GM19043 (cell line): ENCODE results near the gene STK32A.

Experiments used
- ATAC-seq: cut with Tn5 transposase; IDR thresholded peaks from one replicate; pipeline ENCODE4 v1.9.1; 2021; ENCODE audit warnings: low read depth; ENCODE audit not compliant: unreplicated experiment

Gene STK32A

DNA sequence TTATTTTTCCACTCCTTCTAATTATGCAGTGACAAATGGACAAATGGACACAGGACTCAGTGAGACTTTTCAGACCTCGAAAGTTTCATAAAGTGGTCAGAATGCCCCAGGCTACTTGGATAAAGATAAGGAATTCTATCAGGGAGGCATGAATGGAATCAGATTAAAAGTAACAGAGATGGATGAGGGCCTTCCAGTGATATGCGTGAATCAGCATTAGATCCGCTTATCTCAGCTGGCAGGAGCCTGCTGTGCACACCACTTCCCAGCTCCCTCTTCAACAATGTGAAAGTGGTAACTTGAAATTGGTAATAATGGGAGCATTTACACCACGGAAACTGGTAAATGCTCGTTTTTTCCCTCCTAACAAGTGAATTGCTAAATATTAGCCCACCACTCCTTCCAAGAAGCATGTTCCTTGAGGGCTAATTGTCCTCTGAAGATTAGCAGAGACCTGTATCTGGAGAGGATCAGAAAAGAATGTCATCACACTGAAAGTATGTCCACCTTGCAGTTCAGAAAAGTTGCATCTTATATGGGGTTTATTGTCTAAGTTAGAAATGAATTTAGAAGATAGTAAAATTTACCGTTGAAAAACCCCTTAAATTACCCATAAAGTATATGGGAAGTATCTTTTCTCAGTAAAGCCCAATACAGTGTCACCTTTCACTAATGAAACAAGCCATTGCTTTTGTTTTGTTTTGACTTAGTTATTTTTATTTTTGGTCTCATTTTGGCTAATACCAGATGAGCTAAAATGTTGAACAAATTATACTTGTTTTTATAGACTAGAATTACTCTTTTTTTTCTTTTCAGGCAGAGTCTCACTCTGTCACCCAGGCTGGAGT is 149.7 kb downstream of the STK32A start:
- ATAC-seq = no peak

DNA sequence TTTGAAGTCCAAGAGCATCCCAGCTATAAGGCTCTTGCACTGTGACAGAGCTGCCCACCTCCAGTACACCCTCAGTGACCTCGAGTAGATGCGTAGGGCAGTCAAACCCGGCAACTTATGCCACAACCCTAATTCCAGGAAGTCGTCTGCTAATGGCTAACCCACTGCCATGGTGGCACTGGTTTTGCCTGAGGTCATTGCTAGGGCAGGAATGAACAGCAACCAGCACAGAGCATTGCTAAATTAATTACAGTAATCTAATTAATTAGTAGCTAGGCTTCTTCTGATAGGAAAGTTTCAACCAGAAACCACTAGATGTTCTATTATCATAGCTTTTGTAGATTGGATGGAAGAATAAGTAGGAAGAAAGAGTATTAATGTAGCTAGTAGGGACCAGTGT is 152.3 kb downstream of the STK32A start:
- ATAC-seq = no peak

DNA sequence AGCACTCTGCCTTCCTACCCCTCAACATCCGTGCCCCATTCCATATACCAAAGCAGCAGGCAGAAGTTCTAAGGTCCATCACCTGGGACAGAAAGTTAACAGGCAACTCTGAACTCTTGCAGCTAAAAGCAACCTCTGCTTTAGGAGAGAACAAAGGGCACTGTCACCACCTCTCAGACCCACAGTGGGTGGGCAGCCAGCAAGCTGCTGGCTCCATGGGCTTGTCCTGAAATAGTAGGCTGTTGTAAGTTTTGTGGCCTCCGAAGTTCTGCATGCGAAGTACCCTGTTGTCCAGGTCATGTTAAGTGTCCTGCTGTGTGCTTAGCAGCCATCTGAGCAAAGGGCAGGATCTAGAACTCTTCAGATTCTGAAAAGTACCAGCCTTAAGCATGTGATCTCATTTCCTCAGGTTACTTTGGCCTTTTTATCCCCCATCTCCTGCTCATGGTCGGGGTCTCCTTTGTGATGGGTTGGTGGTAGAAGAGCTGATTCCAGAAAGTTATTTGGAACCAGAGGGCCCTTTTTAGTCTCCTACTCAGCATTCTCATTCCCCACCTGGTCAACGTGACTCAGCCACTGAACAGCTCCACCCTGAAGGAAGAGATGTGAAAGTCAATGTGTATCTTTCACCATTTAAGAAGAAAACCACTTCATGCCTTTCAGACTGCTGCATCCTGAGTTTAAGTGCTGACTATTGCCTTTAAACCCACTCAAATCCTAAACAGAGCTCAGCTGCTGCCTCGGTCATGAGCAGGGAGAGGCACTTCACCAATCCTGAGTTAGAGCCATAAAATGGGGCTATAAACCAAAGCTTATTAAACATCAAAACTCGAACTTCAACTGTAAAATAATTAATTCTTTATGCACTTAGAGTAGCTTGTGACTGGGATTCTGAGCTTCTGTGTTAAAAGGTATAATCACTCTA is 153.6 kb downstream of the STK32A start:
- ATAC-seq = no peak

DNA sequence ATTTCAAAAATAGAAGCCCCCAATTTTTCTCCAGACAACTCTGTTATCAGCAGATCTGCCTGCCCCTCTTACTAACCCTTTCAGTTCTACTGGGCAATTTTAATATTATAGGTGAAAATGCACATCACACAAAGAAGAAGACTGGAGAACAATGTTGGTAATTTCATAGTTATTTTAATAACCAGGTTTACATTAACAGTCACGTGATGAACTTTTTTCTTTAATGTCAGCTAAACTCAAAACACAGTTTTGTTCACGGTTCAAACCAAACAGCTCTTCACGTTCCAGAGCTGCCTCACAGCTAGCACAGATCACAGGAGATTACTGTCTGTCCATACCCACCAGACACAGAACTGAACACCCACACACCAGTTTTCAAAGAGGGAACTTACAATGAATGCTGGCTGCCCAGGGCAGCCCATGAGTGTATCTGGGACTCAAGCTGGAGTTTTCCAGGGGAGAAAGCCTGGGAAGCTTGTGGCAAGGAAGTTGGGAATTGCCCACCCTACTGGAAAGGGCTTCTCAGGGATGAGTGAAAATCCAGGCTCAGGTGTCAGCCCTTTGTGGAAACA is 155.9 kb downstream of the STK32A start:
- ATAC-seq = no peak

DNA sequence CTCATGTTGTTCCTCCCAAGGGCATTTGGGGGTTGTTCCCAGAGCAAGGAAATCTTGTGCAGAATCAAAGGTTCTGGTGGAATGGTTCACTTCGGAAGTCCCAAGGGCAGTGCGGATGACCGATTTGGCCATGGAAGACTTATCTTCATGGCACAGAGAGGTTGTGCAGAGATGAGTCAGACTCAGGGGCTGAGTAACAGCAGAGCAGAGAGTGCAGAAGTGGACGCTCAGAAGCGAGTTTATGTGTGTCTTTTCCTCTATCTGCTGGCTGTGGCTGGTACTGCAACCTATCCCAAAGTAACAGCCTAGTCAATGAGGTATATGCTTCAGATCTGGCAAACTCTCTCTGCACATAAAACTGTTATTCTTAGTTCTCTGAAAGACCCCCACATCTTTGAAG is 157.0 kb downstream of the STK32A start:
- peak; percentile 88 for ATAC-seq

DNA sequence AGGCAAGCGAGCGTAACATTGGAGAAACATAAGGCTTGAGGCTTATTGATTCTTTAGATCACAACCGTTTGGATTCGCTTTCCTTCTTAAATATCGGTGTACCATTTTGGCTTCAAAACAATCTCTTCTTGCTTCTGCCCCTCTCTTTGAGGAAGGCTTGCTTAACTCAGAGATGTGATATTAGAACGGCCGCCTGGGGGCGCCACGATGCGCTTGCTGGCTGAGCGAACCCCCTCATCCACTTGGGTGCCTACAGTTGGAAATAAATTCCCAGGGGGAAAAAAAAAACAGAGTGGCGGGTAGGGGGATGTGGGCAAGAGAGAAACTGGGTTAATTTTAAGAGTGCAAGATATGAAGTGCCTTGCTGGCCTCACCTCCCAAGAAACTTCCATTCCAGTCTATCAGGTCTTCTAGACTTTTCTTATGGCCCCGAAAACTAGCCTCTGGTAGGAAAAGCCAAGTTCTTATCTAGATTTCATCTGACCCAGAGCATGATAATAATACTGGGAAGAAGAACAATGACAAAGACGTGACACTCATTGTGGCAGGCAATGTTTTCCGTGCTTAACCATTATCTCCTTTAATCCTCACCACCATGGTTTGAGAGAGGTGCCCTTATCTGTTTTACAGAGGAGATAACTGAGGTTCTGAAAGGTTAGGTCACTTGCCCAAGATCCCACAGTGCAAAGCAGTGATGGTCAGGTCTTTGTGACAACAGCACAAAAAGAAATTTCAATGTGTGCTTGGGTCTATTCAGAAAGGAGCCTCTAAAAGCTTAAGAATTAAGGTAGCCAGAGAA is 159.2 kb downstream of the STK32A start:
- no peak for ATAC-seq

DNA sequence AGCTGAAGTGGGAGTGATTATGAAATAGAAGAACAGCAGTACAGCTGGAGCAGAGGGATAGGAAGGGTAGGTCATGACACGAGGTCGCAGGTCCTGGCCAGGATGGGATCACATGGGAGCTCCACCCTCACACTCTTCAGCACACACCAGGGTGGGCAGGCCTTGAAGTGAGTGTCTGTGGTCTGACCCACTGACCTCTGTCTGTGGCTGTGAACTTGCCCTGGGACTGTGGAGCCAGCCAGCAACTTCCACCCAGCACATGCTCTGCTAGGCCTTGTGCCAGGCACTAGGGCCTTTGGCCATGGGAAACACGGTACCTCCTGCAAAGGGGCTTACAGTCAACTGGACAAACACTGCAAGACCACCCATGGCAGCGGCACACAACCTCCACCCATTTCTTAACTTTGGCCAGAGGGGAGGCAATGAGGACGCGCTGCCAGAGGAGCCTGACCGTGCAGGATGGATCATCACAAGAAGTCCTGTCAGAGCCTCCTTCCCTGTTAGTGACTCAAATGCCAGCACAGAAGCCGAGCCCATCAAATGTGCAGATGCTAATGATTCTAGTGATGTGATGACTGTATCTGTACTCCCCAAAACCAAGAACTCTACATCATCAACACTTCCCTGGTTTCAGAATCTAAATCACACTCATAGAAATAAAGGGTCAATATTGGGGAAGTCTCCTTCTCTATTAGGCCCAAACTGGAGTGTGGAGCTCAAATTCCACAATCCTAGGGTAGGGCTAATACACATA is 161.4 kb downstream of the STK32A start:
- no peak for ATAC-seq

DNA sequence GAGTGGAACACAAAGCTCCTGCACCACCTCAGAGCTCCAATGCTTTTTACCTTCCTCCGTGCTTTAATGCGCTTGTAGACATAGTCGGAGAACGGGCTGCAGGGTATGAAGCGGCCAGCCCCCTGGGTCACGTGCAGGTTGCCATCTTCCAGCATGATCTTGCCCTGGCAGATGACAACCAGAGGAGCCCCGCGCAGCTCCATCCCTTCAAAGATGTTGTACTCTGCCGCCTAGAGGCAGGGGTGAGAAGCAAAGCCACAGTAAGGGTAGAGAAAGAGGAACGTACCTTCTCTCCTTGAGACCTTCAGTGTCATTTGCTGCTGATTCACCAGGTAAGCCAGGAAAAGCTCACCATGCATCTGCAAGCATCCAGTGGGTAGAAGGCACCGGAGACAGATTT is 162.8 kb downstream of the STK32A start:
- ATAC-seq = no peak

DNA sequence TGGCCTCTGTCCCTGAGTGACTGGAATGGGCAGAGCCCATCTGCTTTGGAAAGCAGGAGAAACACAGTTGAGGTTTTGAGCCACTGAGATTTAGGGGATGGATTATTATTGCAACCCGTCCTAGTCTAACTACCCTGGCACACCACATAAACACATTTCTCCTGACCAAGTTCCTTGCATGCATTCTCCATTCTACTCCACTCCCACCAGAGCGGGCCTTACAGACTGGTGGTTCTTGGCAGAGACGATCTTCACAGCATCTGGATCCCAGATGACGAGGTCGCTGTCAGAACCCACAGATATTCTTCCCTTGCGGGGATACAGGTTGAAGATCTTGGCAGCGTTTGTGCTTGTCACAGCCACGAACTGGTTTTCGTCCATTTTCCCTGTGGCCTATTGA is 164.0 kb downstream of the STK32A start:
- ATAC-seq = no peak

DNA sequence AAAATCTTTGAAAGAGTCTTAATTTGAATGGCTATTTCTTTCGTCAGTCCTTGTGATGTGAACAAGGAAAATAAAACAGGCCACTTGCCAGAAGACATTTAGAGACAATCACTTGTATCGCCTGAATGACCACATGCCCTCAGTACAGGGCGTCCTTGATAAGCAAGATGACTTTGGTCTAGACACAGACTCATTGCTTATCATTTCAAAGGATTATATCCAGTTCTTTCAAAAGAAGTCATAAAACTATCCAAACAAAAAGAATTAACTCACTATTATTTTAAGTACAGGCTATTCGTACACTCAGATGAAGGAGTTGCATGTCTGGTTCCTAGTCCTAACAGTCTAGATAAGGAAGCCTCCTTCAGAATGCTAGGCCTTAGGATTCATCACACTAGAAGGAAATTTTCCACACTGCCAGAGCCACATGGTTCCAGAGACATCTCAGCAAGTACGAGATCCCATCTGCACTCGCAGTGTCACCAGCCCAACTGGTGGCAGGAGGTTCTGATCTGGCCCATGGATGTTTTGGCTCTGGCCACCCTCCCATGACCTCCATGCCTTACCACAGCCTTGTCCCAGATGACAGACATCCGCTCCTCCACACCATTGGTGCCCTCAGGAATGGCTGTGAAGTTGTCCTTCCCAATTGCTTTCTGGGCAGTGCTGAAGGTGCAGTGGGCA is 165.4 kb downstream of the STK32A start:
- no peak for ATAC-seq

DNA sequence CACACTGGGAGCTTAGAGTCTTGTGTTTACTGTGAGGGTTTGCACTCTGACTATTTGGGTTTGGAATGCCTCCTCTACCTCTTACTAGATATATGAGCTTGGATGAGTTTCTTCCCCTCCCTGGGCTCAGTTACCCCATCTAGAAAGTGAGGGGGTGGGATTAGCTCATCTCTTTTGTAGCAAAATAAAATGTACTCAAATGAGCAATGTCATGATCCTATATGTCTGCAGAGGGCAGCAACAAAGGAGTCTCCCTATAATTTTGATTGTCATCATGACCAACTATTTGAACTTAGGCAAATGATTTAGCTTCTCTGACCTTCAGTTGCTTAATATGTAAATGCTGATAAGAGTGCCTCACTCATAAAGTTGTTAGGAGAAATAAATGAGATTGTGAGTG is 166.1 kb downstream of the STK32A start:
- no peak for ATAC-seq

DNA sequence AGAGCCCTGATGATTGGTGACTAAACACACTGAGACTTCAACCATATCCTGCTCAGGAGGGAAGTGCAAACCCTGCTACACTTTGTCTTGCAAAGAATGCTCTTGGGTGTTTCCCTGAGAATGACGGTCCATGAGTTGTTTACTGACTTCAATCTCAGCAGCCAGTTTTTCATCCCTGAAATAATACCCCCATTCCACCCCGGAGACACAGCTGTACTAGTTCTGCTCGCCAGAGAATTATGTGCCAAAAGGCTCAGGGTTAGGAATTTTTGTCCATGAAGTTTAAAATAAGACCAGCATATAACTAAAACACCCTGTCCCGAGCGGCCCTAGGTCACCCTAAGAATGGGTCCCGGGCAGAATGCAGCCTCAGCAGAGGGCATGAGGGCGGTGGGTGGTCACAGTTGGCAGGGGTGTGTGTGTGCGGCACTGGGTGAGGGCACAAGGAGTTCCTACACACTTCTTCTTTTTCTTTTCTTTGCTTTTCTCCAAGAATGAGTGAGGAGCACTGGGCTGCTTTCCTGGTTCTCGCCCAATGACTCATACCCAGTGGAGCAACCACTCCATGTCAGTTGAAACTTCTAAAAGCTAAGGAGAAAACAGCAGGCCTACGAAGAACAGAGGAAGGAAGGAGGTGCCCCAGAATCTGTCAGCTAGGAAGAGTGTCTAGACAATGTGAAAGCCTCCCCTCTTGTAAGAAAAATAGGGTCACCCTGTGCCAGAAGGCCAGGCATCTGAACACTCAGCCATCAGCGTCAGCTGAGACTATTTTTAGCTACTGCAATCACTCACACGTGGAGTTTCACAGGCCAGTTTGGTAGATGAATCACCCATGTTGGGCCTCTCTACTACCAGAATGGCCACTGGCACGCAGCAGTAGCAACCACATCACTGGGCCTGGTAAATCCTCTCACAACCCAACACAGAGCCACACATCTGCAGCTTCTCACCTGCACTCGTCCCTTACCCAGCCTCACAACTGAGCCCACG is 169.1 kb downstream of the STK32A start:
- ATAC-seq = peak; percentile 87

DNA sequence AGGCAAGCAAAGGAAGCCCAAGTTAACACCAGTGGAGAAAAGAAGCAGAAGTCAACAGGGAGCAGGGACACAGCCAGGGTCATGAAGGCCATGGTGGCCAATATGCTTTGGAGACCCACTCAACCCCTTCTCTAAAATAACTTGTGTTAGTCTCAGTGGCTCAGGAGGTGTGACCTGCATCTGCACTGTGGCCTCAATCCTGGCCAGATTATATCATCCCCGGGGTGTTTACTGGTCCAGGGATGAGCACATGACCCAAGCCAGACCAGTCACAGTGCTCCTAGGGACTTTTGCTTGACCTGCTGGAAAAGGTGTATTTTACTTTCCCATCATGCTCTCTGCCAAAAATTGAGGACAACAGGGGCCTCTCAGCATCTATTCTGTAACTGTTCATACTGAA is 169.9 kb downstream of the STK32A start:
- peak; percentile 9 for ATAC-seq

DNA sequence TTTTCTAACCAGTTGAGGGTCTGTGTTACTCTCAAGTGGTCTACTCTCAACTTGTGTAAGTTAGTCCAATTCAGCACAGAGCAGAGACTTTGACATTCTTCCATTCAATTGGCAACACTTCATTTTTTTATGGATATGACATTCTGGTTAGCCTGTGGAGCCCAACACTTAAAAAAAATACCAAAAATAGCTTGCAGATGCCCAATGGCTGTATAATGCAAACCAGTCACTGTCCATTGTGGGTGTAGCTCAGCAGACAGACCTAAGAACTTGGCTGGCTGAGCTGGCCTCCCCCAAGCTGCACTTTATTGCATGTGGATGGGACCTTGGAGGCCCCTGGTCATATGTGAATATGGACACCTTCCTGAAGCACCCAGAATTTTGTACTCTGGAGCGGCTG is 171.8 kb downstream of the STK32A start:
- no peak for ATAC-seq

DNA sequence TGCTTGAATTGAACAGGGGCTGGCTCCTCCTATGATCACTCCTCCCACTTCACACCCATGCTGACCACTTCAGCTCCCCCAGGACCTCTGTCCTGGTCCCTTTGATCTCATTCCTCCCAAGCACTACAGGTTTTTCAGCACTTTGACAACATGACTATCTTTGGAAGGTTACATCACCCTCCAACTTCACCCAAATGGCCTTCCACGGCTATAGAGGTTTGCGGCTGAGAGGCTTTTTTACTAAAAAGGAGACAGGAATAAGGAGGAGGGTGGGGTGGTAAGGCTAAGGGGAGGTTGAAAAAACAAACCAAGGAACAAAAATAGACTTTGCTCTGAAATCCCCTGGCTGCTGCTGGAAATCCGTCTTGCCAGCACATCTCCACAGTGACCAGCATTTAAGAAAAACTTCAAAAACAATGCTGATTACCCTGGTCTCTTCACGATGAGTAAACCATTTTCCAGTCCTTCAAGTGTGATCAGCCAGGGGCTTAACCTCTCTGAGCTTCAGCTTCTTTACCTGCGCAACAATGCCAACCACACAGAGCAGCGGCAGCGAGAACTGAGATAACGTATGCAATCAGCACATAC is 172.4 kb downstream of the STK32A start:
- no peak for ATAC-seq

DNA sequence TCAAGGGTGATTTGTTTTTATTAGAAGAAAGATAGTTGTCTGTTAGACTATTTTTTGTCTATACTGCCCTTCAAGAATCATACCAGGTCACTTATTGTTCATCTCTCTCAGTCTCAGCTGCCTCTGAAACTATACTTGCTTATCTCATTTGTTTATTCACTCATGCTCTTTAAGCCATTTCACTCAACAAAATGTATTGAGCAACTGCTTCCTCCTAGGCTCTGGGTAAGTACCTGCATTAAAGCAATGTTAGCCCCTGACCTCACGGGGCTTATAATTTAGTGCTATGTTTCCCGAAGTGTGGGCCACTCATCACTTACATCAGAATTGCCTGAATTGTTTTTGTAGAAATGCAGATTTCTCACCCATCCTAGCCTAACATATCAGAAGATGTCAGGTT is 174.2 kb downstream of the STK32A start:
- no peak for ATAC-seq

DNA sequence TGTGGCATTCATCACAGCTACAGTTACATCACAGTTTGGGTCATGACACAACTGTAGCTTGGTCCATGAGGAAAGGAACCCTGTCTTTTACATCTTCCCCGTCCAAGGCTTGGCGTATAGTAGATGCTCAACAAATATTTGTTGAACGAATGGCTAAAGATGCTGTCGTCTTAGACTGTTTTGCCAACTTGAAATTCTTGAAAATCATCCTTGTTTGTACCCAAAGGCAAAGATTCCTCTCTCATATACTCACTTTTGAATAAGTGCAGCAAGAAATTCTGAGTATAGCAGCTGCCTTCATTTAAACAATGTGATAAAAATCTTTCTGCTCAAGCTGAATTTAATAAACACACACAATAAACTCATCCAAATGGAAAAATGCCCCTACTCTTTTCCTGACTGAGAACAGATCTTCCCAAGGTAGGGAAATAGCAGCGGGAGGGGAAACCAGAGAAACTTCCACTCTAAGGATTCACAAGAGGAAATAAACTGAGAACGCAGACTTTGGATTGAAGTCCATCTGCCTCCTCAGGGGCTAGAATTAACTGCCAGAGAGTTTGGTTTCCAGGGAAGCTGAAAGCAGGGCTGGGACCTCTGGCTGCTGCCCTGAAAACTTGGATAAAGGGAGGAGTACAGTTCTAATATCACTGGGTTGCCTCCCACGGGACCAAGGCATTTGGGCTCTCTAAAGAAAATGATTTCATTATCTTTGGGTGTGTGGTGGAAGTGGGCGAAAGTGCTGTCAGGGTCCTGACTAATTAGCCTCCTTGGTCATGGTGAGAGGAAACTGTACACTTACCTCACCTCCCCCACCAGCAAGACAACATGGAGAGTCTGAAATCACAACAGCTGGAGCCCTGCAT is 175.9 kb downstream of the STK32A start:
- no peak for ATAC-seq
